Measurements from ENCODE around the gene MARCHF3.

DNA sequence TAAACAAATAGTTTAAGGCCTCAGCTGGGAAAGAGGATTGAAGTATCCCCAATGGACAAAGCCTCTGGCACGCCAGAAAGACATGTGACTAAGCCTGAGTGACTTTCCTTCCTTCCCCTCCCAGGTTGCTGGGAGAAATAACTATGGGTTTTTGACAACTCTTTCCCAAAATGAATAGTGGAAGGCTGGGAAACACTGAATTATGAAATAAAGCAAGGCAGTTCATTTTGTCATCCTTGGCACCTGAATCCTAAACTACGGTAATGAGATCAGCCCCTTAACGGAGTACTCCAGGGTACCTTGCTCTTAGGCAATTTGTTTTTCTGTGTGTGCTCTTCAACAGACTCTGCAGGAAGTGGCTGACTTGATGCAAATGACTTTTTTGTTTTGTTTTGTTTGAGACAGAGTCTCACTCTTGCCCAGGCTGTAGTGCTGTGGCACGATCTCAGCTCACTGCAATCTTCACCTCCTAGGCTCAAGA is 178.2 kb downstream of the MARCHF3 start:
- TF ChIP-seq, protein P1, sequence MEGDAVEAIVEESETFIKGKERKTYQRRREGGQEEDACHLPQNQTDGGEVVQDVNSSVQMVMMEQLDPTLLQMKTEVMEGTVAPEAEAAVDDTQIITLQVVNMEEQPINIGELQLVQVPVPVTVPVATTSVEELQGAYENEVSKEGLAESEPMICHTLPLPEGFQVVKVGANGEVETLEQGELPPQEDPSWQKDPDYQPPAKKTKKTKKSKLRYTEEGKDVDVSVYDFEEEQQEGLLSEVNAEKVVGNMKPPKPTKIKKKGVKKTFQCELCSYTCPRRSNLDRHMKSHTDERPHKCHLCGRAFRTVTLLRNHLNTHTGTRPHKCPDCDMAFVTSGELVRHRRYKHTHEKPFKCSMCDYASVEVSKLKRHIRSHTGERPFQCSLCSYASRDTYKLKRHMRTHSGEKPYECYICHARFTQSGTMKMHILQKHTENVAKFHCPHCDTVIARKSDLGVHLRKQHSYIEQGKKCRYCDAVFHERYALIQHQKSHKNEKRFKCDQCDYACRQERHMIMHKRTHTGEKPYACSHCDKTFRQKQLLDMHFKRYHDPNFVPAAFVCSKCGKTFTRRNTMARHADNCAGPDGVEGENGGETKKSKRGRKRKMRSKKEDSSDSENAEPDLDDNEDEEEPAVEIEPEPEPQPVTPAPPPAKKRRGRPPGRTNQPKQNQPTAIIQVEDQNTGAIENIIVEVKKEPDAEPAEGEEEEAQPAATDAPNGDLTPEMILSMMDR (IDR thresholded peaks at IDR 0.05; ENCODE audit: low read length): no peak
- no peak for TF ChIP-seq EZH2 (IDR thresholded peaks at IDR 0.05; ENCODE audit: borderline replicate concordance, low read length)

All from OCI-LY1 (cell line).